K562 treated with DMSO at 1 percent for 4 hours (cell line): Measurements from ENCODE around the gene OCIAD2. TPM values are rescaled to one million over a fixed set of nuclear protein-coding genes. Genes with fewer than 3 reads are reported as not detected.

Source experiments
- total RNA-seq: library from RNA; unstranded; fragments of 300-600 nt; gene quantifications from 2 replicates; pipeline ENCODE4 v1.2.3, GENCODE V29; 2022; ENCODE audit not compliant: insufficient read depth

The OCIAD2 gene
- total RNA-seq, result not detected in 2 replicates

GRCh38 chr4:48906206-48907173 is at the start of gene OCIAD2:
TSS of gene OCIAD2 (minus strand) at chr4:48906774. CDS start at chr4:48904549, 2,225 bp downstream.

Other genes with a start within 250 kb of the OCIAD2 start
- 11.4 and 13.9 TPM in 2 replicates for gene FRYL, start 126.5 kb downstream of the OCIAD2 start, total RNA-seq
- gene OCIAD1, start 75.7 kb downstream of the OCIAD2 start, total RNA-seq, result 119 and 139 TPM in 2 replicates
- gene CWH43, start 79.5 kb upstream of the OCIAD2 start, total RNA-seq, result not detected in 2 replicates